ENCODE data around the gene TMEM14A. TPM values are rescaled to one million over a fixed set of nuclear protein-coding genes. Genes with fewer than 3 reads are reported as not detected.
"Not testable (repeated sequence)": the region's sequence is repeated elsewhere in the genome, so short reads cannot be mapped to it uniquely, and the experiment has no call there.

Gene TMEM14A
- total RNA-seq, 2 donors from 2014 or later, result 12.1 to 18.1 TPM

GRCh38 chr6:52714761-52715160 is 43.8 kb downstream of the TMEM14A start:
- not testable (repeated sequence) for DNase-seq (ENCODE audit: low spot score in 2 of 2); H3K9me3 Mint-ChIP-seq; H3K27ac Mint-ChIP-seq; H3K36me3 Mint-ChIP-seq; ATAC-seq

GRCh38 chr6:52718550-52718949 is 47.6 kb downstream of the TMEM14A start:
- no peak for DNase-seq (ENCODE audit: low spot score in 2 of 2)
- ATAC-seq, result no peak
- Mint-ChIP-seq H3K27ac (no peak overlapping the region), H3K9me3 (no peaks in the 10 kb centered on the region), H3K36me3 (no peaks in the 10 kb centered on the region)

- Mint-ChIP-seq H3K9me3 (no peaks in the 10 kb centered on the region), H3K27ac (no peak overlapping the region), H3K36me3 (no peaks in the 10 kb centered on the region)
- no peak for DNase-seq (ENCODE audit: low spot score in 2 of 2)
- ATAC-seq, result no peak
Observed at GRCh38 chr6:52720321-52720720, 49.4 kb downstream of the TMEM14A start.

- ATAC-seq (no peak), DNase-seq (ENCODE audit: low spot score in 2 of 2) (no peak)
- H3K27ac Mint-ChIP-seq, result no peak overlapping the region
- H3K9me3 Mint-ChIP-seq, result no peaks in the 10 kb centered on the region
- H3K36me3 Mint-ChIP-seq, result no peaks in the 10 kb centered on the region
Observed at GRCh38 chr6:52724042-52724405, 53.1 kb downstream of the TMEM14A start.

- peak in 1 of 2 donors; percentile 60 for DNase-seq (ENCODE audit: low spot score in 2 of 2)
- Mint-ChIP-seq H3K9me3 (no peaks in the 10 kb centered on the region), H3K27ac (no peak overlapping the region)
Observed at GRCh38 chr6:52724406-52725121, 53.7 kb downstream of the TMEM14A start.

GRCh38 chr6:52725143-52725534 is 54.2 kb downstream of the TMEM14A start:
- no peaks in the 10 kb centered on the region for H3K36me3 Mint-ChIP-seq
- H3K9me3 Mint-ChIP-seq, result no peaks in the 10 kb centered on the region
- DNase-seq (ENCODE audit: low spot score in 2 of 2), result no peak
- no peak overlapping the region for H3K27ac Mint-ChIP-seq
- ATAC-seq, result no peak

More at GRCh38 chr6:52724406-52725121, 53.7 kb downstream of the TMEM14A start:
- no peaks in the 10 kb centered on the region for H3K36me3 Mint-ChIP-seq
- ATAC-seq, result peak; percentile 74 to 92

GRCh38 chr6:52725535-52726192 is 54.8 kb downstream of the TMEM14A start:
- H3K36me3 Mint-ChIP-seq, result no peaks in the 10 kb centered on the region
- no peaks in the 10 kb centered on the region for H3K9me3 Mint-ChIP-seq
- no peak overlapping the region for H3K27ac Mint-ChIP-seq
- no peak for ATAC-seq
- no peak for DNase-seq (ENCODE audit: low spot score in 2 of 2)

GRCh38 chr6:52726193-52726542 is 55.3 kb downstream of the TMEM14A start:
- DNase-seq (ENCODE audit: low spot score in 2 of 2) (no peak), ATAC-seq (no peak)
- Mint-ChIP-seq H3K27ac (no peak overlapping the region), H3K36me3 (no peaks in the 10 kb centered on the region), H3K9me3 (no peaks in the 10 kb centered on the region)

- no peaks in the 10 kb centered on the region for H3K9me3 Mint-ChIP-seq
- H3K36me3 Mint-ChIP-seq, result no peaks in the 10 kb centered on the region
- ATAC-seq, result no peak
- no peak for DNase-seq (ENCODE audit: low spot score in 2 of 2)
- no peak overlapping the region for H3K27ac Mint-ChIP-seq
Observed at GRCh38 chr6:52726741-52727535, 56.0 kb downstream of the TMEM14A start.

- Mint-ChIP-seq H3K36me3 (no peaks in the 10 kb centered on the region), H3K27ac (no peak overlapping the region), H3K9me3 (no peaks in the 10 kb centered on the region)
- no peak for ATAC-seq
- no peak for DNase-seq (ENCODE audit: low spot score in 2 of 2)
Observed at GRCh38 chr6:52727908-52728307, 57.0 kb downstream of the TMEM14A start.

- ATAC-seq (no peak), DNase-seq (ENCODE audit: low spot score in 2 of 2) (no peak)
- H3K9me3 Mint-ChIP-seq, result no peaks in the 10 kb centered on the region
- no peak overlapping the region for H3K27ac Mint-ChIP-seq
- no peaks in the 10 kb centered on the region for H3K36me3 Mint-ChIP-seq
Observed at GRCh38 chr6:52728394-52728793, 57.5 kb downstream of the TMEM14A start.

GRCh38 chr6:52729576-52729975 is 58.7 kb downstream of the TMEM14A start:
- DNase-seq (ENCODE audit: low spot score in 2 of 2) (no peak), ATAC-seq (no peak)
- Mint-ChIP-seq H3K9me3 (no peaks in the 10 kb centered on the region), H3K27ac (no peak overlapping the region), H3K36me3 (no peaks in the 10 kb centered on the region)

GRCh38 chr6:52731719-52732118 is 60.8 kb downstream of the TMEM14A start:
- no peaks in the 10 kb centered on the region for H3K36me3 Mint-ChIP-seq
- no peak for DNase-seq (ENCODE audit: low spot score in 2 of 2)
- H3K9me3 Mint-ChIP-seq, result no peaks in the 10 kb centered on the region
- no peak for ATAC-seq
- H3K27ac Mint-ChIP-seq, result no peak overlapping the region

GRCh38 chr6:52733172-52733571 is 62.3 kb downstream of the TMEM14A start:
- Mint-ChIP-seq H3K36me3 (no peaks in the 10 kb centered on the region), H3K27ac (no peak overlapping the region), H3K9me3 (no peaks in the 10 kb centered on the region)
- DNase-seq (ENCODE audit: low spot score in 2 of 2) (no peak), ATAC-seq (no peak)

- no peak for ATAC-seq
- DNase-seq (ENCODE audit: low spot score in 2 of 2), result no peak
- Mint-ChIP-seq H3K27ac (no peak overlapping the region), H3K9me3 (no peaks in the 10 kb centered on the region), H3K36me3 (no peaks in the 10 kb centered on the region)
Observed at GRCh38 chr6:52734072-52734471, 63.2 kb downstream of the TMEM14A start.

GRCh38 chr6:52735071-52735470 is 64.2 kb downstream of the TMEM14A start:
- Mint-ChIP-seq H3K9me3 (peaks cover 0 to 5% of the 10 kb centered on the region in 2 donors), H3K27ac (no peak overlapping the region), H3K36me3 (no peaks in the 10 kb centered on the region)
- DNase-seq (ENCODE audit: low spot score in 2 of 2) (no peak), ATAC-seq (no peak)

- Mint-ChIP-seq H3K36me3 (no peaks in the 10 kb centered on the region), H3K27ac (no peak overlapping the region), H3K9me3 (peaks cover 0 to 5% of the 10 kb centered on the region in 2 donors)
- no peak for ATAC-seq
- DNase-seq (ENCODE audit: low spot score in 2 of 2), result no peak
Observed at GRCh38 chr6:52736145-52736544, 65.2 kb downstream of the TMEM14A start.
